ENCODE data around the gene PDZD4. TPM values are rescaled to one million over a fixed set of nuclear protein-coding genes. Genes with fewer than 3 reads are reported as not detected.

Gene PDZD4
- polyA plus RNA-seq, 3 donors from 2014 or later, result 0.93 to 11.4 (median 6.1) TPM

DNA sequence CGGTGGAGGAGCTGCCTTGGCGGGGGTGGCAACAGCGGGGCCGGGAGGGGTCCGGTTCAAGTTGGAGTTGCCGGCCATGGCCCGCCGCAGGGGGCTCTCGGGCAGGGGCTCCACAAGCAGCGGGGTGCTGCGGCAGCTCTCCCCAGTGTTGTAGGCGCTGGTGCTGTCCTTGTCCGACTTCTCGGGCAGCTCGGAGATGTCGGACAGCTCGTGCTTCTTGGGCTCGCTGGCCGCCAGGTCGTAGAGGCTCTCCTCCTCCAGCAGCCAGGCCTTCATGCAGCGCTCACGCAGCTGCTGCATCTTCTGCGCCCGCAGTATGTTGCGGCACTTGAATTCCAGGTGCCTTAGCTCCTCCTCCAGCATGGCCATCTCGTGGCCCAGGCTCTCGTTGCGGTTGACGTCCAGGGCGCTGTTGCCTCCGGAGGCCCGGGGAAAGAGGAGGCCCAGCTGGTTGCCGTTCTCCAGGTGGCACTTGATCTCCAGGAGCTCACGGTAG is 26.2 kb downstream of the PDZD4 start:
- peaks cover 0 to 2% (median 0%) of the 10 kb centered on the region in 6 donors for H3K9me3 Mint-ChIP-seq
- no peak overlapping the region for H3K4me3 Mint-ChIP-seq
- no peak for DNase-seq
- H3K27ac Mint-ChIP-seq, result no peak overlapping the region
- no peaks in the 10 kb centered on the region for H3K36me3 Mint-ChIP-seq
- peaks cover 0 to 4% of the 10 kb centered on the region in 2 donors for H3K4me1 Mint-ChIP-seq
- peaks cover 0 to 2% (median 0%) of the 10 kb centered on the region in 3 donors for H3K27me3 Mint-ChIP-seq (ENCODE audit: low read depth in 3 of 3)

DNA sequence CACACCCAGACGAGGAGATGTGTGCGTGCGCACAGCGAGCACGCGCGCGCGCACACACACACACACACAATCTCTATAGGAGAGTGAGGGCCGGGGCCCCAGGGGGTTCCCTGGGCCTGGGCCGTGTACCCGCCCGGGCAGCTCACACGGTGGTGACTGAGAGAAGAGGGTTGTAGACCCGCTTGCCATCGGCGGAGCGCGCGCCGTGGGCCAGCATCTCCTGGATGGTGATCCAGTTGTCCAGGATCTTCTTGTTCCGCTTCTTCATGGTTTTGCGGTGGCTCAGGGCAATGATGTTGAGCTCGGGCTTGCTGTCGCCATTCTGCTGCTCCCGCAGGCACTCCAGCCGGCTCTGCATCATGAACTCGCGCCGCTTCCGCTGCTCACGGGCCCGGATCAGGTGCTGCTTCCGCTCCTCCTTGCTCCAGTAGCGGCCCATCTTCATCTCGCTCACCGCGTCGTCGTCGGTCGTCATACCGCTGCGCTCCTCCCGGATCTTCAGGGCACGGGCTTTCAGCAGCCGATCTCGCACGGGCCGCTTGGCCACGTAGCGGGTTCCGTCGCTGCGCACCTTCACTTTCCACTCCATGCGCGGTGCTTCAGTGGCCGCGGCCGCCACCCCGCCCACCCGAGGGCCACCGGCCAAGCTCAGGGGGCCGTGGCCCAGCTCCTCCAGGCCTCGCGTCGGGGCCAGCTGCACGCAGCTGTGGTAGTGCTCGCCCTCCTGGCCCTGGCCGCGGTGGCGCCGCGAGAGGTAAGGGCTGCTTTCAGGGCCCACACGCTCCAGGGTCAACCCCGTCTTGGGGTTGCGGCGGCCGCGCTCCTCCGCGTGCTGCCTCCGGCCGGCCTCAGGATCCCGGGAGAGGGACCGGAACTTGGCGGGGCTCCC is 26.9 kb downstream of the PDZD4 start:
- Mint-ChIP-seq H3K27ac (peak overlapping the region in 1 of 6 donors; percentile 67), H3K4me3 (no peak overlapping the region), H3K4me1 (no peaks in the 10 kb centered on the region), H3K9me3 (peaks cover 0 to 2% (median 0%) of the 10 kb centered on the region in 6 donors), H3K36me3 (no peaks in the 10 kb centered on the region), H3K27me3 (ENCODE audit: low read depth in 3 of 3) (peaks cover 0 to 2% (median 0%) of the 10 kb centered on the region in 3 donors)
- no peak for DNase-seq

GRCh38 chrX:153802513-153803045 is 27.8 kb downstream of the PDZD4 start:
- Mint-ChIP-seq H3K4me1 (no peaks in the 10 kb centered on the region), H3K27ac (peak overlapping the region in 1 of 6 donors; percentile 67), H3K27me3 (ENCODE audit: low read depth in 3 of 3) (peaks cover 0 to 2% (median 0%) of the 10 kb centered on the region in 3 donors), H3K9me3 (peaks cover 0 to 2% (median 0%) of the 10 kb centered on the region in 6 donors), H3K4me3 (no peak overlapping the region), H3K36me3 (no peaks in the 10 kb centered on the region)
- DNase-seq, result no peak

GRCh38 chrX:153801669-153802068 is 28.7 kb downstream of the PDZD4 start:
- no peak for DNase-seq
- H3K27ac Mint-ChIP-seq, result peak overlapping the region in 2 of 6 donors; percentile 18 to 34
- no peaks in the 10 kb centered on the region for H3K36me3 Mint-ChIP-seq
- H3K27me3 Mint-ChIP-seq (ENCODE audit: low read depth in 3 of 3), result peaks cover 0 to 2% (median 0%) of the 10 kb centered on the region in 3 donors
- H3K9me3 Mint-ChIP-seq, result peaks cover 0 to 2% (median 0%) of the 10 kb centered on the region in 6 donors
- H3K4me1 Mint-ChIP-seq, result peaks cover 1 to 2% of the 10 kb centered on the region in 2 donors
- H3K4me3 Mint-ChIP-seq, result no peak overlapping the region

DNA sequence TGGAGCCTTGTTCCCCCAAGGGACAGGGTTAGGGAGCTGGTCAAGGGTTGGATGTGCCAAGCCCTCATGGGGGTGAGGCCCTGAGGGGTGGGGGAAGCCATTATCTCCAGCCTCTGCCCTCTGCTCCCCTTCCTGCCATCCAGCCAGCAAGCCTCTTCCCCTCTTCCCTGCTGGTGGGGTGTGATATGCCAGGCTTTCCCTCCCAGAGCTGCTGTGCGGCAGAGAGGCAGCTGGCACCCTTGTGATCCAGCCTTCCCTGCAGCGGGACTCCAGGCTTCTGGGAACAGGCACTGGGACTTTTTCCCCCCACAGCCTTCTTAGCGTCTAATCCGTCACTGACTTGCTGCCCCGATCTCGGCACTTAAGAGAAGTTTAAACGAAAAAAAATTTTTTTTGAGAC is 29.6 kb downstream of the PDZD4 start:
- Mint-ChIP-seq H3K27me3 (ENCODE audit: low read depth in 3 of 3) (peaks cover 0 to 2% (median 0%) of the 10 kb centered on the region in 3 donors), H3K9me3 (peaks cover 0 to 2% (median 0%) of the 10 kb centered on the region in 6 donors), H3K4me1 (peaks cover 11% of the 10 kb centered on the region in 2 donors), H3K27ac (no peak overlapping the region), H3K4me3 (no peak overlapping the region), H3K36me3 (no peaks in the 10 kb centered on the region)
- DNase-seq, result no peak

- Mint-ChIP-seq H3K4me3 (no peak overlapping the region), H3K36me3 (no peaks in the 10 kb centered on the region), H3K4me1 (peaks cover 12 to 16% of the 10 kb centered on the region in 2 donors), H3K9me3 (no peaks in the 10 kb centered on the region), H3K27me3 (ENCODE audit: low read depth in 3 of 3) (peaks cover 0 to 2% (median 0%) of the 10 kb centered on the region in 3 donors), H3K27ac (no peak overlapping the region)
- DNase-seq, result no peak
Measured at GRCh38 chrX:153800177-153800722, 30.1 kb downstream of the PDZD4 start.

DNA sequence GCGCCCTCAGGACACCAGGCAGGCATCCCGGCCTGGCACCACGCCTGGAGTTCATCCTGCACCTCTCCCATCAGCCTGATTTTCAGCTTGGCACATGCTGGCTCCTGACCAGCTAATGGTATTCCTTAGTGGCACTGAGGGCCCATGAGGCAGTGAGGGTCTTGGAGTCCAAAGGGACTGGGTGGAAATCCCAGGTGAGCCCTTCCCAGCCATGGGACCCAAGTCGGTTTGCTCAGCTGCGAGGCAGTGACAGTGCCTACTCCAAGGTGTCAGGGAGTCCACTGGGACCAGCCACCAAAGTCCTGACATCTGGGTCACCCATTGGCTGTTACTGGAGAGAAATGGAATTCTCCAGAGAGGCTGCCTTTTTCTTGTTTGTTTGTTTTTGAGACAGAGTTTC is 31.0 kb downstream of the PDZD4 start:
- H3K27me3 Mint-ChIP-seq (ENCODE audit: low read depth in 3 of 3), result peaks cover 1 to 4% (median 1%) of the 10 kb centered on the region in 3 donors
- H3K36me3 Mint-ChIP-seq, result no peaks in the 10 kb centered on the region
- no peak for DNase-seq
- no peaks in the 10 kb centered on the region for H3K9me3 Mint-ChIP-seq
- peaks cover 12 to 18% of the 10 kb centered on the region in 2 donors for H3K4me1 Mint-ChIP-seq
- no peak overlapping the region for H3K4me3 Mint-ChIP-seq
- H3K27ac Mint-ChIP-seq, result no peak overlapping the region

DNA sequence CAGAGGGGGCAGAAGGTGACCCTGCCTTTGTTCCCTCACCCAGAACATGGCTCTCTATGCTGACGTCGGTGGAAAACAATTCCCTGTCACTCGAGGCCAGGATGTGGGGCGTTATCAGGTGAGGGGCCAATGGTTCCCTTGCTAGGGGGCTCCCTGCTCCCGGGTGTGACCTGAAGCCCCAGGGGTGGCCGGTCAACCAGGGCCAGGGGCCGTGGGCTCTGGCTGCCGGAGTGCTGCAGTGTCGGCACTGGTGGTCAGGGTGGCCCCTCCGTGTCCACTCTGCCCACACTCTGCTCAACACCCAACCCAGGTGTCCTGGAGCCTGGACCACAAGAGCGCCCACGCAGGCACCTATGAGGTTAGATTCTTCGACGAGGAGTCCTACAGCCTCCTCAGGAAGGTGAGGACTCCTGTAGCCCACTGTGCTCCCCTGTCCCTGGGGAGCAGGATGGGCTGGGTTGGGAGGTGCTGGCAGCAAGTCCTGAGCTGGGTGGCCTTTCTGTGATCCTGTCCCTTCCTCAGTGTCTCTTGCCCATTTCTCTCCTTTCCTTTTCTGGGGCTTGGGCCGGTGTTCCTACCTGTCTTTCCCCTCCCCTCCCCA is 32.8 kb downstream of the PDZD4 start:
- DNase-seq, result no peak
- Mint-ChIP-seq H3K9me3 (no peaks in the 10 kb centered on the region), H3K27ac (no peak overlapping the region), H3K4me1 (peaks cover 22 to 27% of the 10 kb centered on the region in 2 donors), H3K36me3 (no peaks in the 10 kb centered on the region), H3K27me3 (ENCODE audit: low read depth in 3 of 3) (peaks cover 4 to 8% (median 7%) of the 10 kb centered on the region in 3 donors), H3K4me3 (no peak overlapping the region)

DNA sequence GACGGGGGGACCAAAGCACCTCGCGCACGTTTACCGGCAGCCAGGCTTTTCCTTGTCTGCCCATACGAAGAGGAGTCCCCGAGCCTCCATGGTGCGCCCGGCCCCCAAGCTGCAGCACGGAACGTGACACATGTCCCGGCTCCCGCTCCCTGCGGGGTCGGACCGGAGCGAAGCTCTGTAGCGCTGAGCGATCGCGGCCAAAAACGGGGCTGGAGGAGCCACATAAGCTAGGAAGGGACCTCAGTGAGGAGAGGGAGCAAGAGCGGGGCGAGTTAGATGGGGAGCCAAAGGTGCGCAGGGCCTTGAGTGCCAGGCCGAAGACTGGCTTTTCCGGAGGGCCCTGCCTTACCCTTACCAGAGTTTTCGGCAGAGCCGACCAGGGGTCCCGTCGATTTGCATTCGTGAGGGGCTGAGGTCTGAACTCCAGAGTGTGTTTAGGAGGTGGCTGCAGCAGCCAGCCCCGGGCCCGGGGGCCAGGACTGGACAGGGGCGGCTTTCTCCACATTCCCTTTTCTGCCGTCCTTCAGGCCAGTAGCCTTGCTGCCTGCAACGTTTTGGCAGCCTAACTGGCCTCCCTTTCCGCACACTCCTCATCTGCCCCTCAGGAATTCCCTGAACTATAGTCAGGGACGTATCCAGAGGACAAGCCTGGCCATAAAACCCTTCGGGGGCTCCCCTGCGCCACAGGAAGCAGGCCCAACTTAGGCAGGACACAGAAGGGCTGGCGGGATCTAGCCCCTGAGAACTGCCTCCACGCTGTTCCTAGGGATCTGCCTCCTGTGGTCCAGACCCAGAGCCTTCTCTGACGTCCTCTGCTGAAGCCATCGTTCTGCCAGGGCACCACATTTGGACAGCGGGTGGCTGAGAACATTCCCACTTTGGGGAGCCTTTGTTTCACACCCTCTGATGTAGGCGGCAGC is 35.2 kb downstream of the PDZD4 start:
- no peak for DNase-seq
- Mint-ChIP-seq H3K36me3 (no peaks in the 10 kb centered on the region), H3K27me3 (ENCODE audit: low read depth in 3 of 3) (peaks cover 4 to 7% (median 7%) of the 10 kb centered on the region in 3 donors), H3K4me3 (peak overlapping the region; percentile 87 to 92 (median 89)), H3K4me1 (peaks cover 22 to 28% of the 10 kb centered on the region in 2 donors), H3K9me3 (no peaks in the 10 kb centered on the region), H3K27ac (peak overlapping the region; percentile 81 to 91 (median 87))

DNA sequence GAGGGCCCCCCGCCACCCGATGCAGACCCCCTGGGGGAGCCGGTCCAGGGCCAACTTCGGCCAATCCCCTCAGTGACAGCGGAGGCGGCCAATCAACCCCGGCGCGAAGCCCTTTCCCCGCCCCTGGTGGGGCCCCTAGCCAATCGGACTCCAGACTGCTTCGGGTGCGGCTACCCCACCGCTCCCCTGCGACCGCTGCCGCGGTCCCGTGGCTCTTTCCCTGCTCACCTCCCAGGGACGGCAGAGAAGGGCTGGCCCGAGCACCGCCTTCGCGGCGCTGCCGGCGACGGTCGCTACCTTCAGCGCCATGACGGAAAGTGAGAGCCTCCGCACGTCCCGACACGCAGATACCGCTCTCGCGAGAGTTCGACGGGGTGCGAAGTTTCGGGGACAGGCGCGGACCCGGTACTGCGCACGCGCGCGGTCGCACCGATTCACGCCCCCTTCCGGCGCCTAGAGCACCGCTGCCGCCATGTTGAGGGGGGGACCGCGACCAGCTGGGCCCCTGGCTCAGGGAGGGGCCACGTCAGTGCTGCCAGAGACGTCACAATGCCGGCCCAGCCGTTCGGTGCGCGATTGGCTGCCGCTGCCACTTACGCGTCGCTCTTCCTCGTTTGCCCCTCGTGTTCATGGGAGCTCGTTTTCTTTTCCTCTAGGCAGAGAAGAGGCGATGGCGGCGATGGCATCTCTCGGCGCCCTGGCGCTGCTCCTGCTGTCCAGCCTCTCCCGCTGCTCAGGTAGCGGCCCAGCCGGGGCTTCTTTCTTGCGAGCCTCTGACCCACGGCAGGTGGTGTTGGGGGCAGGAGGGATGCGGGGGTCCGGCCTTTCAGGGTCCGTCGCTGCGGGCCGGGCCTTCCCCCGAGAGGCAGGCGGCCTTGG is 36.1 kb downstream of the PDZD4 start, which contains the start of the genes IDH3G and SSR4:
TSS of gene IDH3G (minus strand) at position 358 of the 879 bp plus-strand sequence. CDS start at position 309, 49 bp downstream.
TSS of gene SSR4 (plus strand) at position 651 of the 879 bp plus-strand sequence. CDS start at position 671, 20 bp downstream.
- peak; percentile 93 to 96 (median 96) for DNase-seq
- H3K9me3 Mint-ChIP-seq, result no peaks in the 10 kb centered on the region
- H3K27me3 Mint-ChIP-seq (ENCODE audit: low read depth in 3 of 3), result peaks cover 4 to 9% (median 7%) of the 10 kb centered on the region in 3 donors
- H3K27ac Mint-ChIP-seq, result peak within 1 kb of the TSS; percentile 81 to 94 (median 90)
- no peaks in the 10 kb centered on the region for H3K36me3 Mint-ChIP-seq
- H3K4me1 Mint-ChIP-seq, result peaks cover 22 to 28% of the 10 kb centered on the region in 2 donors
- peak within 1 kb of the TSS; percentile 87 to 92 (median 89) for H3K4me3 Mint-ChIP-seq

GRCh38 chrX:153793291-153793690 is 37.1 kb downstream of the PDZD4 start:
- no peaks in the 10 kb centered on the region for H3K9me3 Mint-ChIP-seq
- no peaks in the 10 kb centered on the region for H3K36me3 Mint-ChIP-seq
- H3K27ac Mint-ChIP-seq, result peak overlapping the region; percentile 44 to 94 (median 84)
- peak overlapping the region; percentile 87 to 92 (median 89) for H3K4me3 Mint-ChIP-seq
- peaks cover 22 to 28% of the 10 kb centered on the region in 2 donors for H3K4me1 Mint-ChIP-seq
- peaks cover 4 to 9% (median 7%) of the 10 kb centered on the region in 3 donors for H3K27me3 Mint-ChIP-seq (ENCODE audit: low read depth in 3 of 3)
- DNase-seq, result no peak

GRCh38 chrX:153792368-153792767 is 38.0 kb downstream of the PDZD4 start:
- peaks cover 4 to 9% (median 7%) of the 10 kb centered on the region in 3 donors for H3K27me3 Mint-ChIP-seq (ENCODE audit: low read depth in 3 of 3)
- H3K4me3 Mint-ChIP-seq, result peak overlapping the region in 3 of 5 donors; percentile 87 to 92 (median 89)
- no peak overlapping the region for H3K27ac Mint-ChIP-seq
- H3K4me1 Mint-ChIP-seq, result peaks cover 22 to 28% of the 10 kb centered on the region in 2 donors
- H3K9me3 Mint-ChIP-seq, result no peaks in the 10 kb centered on the region
- no peak for DNase-seq
- no peaks in the 10 kb centered on the region for H3K36me3 Mint-ChIP-seq

All from immature natural killer cell (primary cell).